Activated naive CD8-positive, alpha-beta T cell treated with anti-CD3 and anti-CD28 coated beads, Interleukin-2, amount 10 ng/mL, durations not matched to agents 7 days and 5 days (primary cell): ENCODE results near the gene KRTAP10-1. TPM values are rescaled to one million over a fixed set of nuclear protein-coding genes. Genes with fewer than 3 reads are reported as not detected.
"Not testable (repeated sequence)": the region's sequence is repeated elsewhere in the genome, so short reads cannot be mapped to it uniquely, and the experiment has no call there.

Experiments used
- ATAC-seq: fragments of 150-1000 bp; cut with Tn5 transposase; one replicate; pipeline ENCODE4 v1.10.0; 2021; ENCODE audit warnings: low read depth, moderate library complexity
- POLR2A ChIA-PET: fragments of 350-600 bp; sonication (Branson Sonifier 250); formaldehyde crosslinking; loops from one replicate; lab custom pipeline; 2021; ENCODE audit warnings: antibody characterized with exemption; lab: Charles Lee
- DNase-seq: peaks from one replicate; pipeline ENCODE4 v3.0.0; 2021
- H3K27ac Mint-ChIP-seq: one replicate; pipeline ENCODE4 v1.8.0; 2022; ENCODE audit warnings: mild to moderate bottlenecking, mixed read lengths
- H3K27me3 Mint-ChIP-seq: one replicate; pipeline ENCODE4 v1.8.0; 2022; ENCODE audit warnings: mild to moderate bottlenecking, moderate library complexity, mixed read lengths
- H3K36me3 Mint-ChIP-seq: one replicate; pipeline ENCODE4 v1.8.0; 2021; ENCODE audit warnings: mild to moderate bottlenecking, mixed read lengths
- H3K4me1 Mint-ChIP-seq: one replicate; pipeline ENCODE4 v1.8.0; 2021; ENCODE audit warnings: mixed read lengths
- H3K4me3 Mint-ChIP-seq: one replicate; pipeline ENCODE4 v1.8.0; 2022; ENCODE audit warnings: mild to moderate bottlenecking, moderate library complexity, mixed read lengths
- H3K9me3 Mint-ChIP-seq: one replicate; pipeline ENCODE4 v1.8.0; 2021; ENCODE audit warnings: mixed read lengths
- total RNA-seq, 2 experiments: library from RNA; stranded (reverse); gene quantifications; one replicate each; pipeline ENCODE4 v1.2.3, GENCODE V29; 2021

KRTAP10-1 gene
- not detected for total RNA-seq

DNA sequence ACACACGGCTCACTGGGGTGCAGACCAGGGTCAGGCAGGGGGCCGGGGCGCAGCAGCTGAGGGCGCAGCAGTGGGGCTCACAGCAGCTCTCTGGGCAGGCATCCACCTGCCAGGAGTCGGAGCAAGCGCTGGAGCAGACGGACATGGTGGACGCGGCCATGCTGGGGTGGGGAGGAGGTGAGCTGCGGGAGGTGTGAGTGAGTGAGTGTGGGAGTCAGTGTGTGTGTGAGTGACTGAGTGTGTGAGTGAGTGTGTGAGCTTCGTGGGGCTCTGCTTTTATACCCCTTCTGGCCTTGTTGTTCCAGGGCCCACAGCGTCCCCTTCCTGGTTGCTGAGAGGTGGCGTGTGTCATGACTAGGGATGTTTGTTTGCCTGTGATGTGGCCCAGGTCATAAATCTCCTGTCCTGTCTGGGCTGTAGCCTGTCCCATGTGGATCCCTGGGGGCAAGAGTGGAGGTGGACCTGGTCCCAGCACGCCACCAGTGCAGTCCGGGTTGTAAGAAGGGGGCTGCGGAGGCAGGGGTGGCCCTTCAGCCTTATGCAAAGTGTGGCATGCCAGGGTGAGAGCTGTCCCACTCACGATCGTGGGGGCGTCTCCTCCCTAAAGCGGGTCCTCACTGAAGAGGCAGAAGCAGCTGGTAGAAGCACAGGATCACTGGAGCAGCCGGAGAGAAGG, at the start of gene KRTAP10-1:
KRTAP10-1 (minus strand) TSS at position 205 of the 676 bp plus-strand sequence; CDS start at position 160, 45 bp downstream.
- ATAC-seq (no peak), DNase-seq (no peak)
- Mint-ChIP-seq H3K27ac (no peak within 1 kb of the TSS), H3K4me1 (no peaks in the 10 kb centered on the region), H3K27me3 (peaks cover 2% of the 10 kb centered on the region), H3K9me3 (peaks cover 5% of the 10 kb centered on the region), H3K4me3 (no peak within 1 kb of the TSS), H3K36me3 (no peaks in the 10 kb centered on the region)
- POLR2A ChIA-PET, result no interaction called here

DNA sequence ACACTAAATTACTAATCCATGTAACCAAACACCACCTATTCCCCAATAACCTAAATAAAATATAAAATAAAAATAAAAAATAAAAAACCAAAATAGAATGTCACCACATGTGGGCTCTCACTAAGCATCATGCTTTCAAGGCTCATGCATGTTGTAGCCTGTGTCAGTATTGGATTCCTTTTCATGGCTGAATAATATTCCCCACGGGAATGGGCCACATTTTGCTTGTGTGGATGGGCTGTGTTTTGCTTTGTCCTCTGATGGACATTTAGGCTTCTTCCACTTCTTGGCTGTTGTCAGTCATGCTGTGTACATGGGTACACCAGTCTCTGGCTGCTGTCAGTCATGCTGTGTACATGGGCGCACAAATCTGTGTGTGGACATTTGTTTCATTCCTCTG, 49.1 kb upstream of the KRTAP10-1 start:
- POLR2A ChIA-PET, result no interaction called here
- H3K36me3 Mint-ChIP-seq, result no peaks in the 10 kb centered on the region
- no peaks in the 10 kb centered on the region for H3K9me3 Mint-ChIP-seq
- peaks cover 1% of the 10 kb centered on the region for H3K4me1 Mint-ChIP-seq
- DNase-seq (no peak), ATAC-seq (no peak)
- H3K27ac Mint-ChIP-seq, result no peak overlapping the region
- peaks cover 21% of the 10 kb centered on the region for H3K27me3 Mint-ChIP-seq
- no peak overlapping the region for H3K4me3 Mint-ChIP-seq

GRCh38 chr21:44585892-44586291, 45.9 kb upstream of the KRTAP10-1 start:
- H3K27ac Mint-ChIP-seq, result no peak overlapping the region
- POLR2A ChIA-PET, result no interaction called here
- no peak overlapping the region for H3K4me3 Mint-ChIP-seq
- peaks cover 25% of the 10 kb centered on the region for H3K27me3 Mint-ChIP-seq
- H3K36me3 Mint-ChIP-seq, result peaks cover 2% of the 10 kb centered on the region
- no peak for ATAC-seq
- no peak for DNase-seq
- H3K9me3 Mint-ChIP-seq, result peaks cover 9% of the 10 kb centered on the region
- H3K4me1 Mint-ChIP-seq, result no peaks in the 10 kb centered on the region

DNA sequence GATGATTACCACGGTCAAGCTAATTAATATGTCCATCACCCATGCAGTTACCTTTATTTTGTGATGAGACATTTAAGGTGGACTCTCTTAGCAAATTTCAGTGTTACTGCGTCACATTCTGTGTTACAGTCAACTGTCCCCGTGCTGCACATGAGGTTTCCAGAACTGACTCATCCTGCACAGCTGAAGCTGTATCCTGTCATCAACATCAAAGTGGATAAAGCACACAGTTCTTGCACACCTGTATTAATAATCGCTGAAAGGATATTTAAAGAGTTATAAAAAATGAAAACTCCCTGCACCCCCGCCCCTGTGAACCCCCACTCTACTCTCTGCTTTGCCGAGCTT, 43.8 kb upstream of the KRTAP10-1 start:
- POLR2A ChIA-PET, result no interaction called here
- Mint-ChIP-seq H3K9me3 (peaks cover 15% of the 10 kb centered on the region), H3K27ac (no peak overlapping the region), H3K4me1 (no peaks in the 10 kb centered on the region), H3K27me3 (peaks cover 28% of the 10 kb centered on the region), H3K36me3 (peaks cover 2% of the 10 kb centered on the region), H3K4me3 (no peak overlapping the region)
- ATAC-seq, result peak; percentile 45
- DNase-seq, result no peak

GRCh38 chr21:44583089-44583799, 43.2 kb upstream of the KRTAP10-1 start:
- Mint-ChIP-seq H3K9me3 (peaks cover 16% of the 10 kb centered on the region), H3K4me1 (no peaks in the 10 kb centered on the region), H3K27ac (no peak overlapping the region), H3K36me3 (peaks cover 2% of the 10 kb centered on the region), H3K4me3 (no peak overlapping the region), H3K27me3 (peaks cover 28% of the 10 kb centered on the region)
- DNase-seq (no peak), ATAC-seq (no peak)
- POLR2A ChIA-PET, result no interaction called here

- no peak overlapping the region for H3K27ac Mint-ChIP-seq
- H3K9me3 Mint-ChIP-seq, result peaks cover 23% of the 10 kb centered on the region
- peaks cover 2% of the 10 kb centered on the region for H3K36me3 Mint-ChIP-seq
- H3K4me3 Mint-ChIP-seq, result no peak overlapping the region
- POLR2A ChIA-PET, result no interaction called here
- DNase-seq, result no peak
- no peaks in the 10 kb centered on the region for H3K4me1 Mint-ChIP-seq
- ATAC-seq, result no peak
- peaks cover 19% of the 10 kb centered on the region for H3K27me3 Mint-ChIP-seq
These were observed 42.1 kb upstream of the KRTAP10-1 start for GRCh38 chr21:44582055-44582454.

DNA sequence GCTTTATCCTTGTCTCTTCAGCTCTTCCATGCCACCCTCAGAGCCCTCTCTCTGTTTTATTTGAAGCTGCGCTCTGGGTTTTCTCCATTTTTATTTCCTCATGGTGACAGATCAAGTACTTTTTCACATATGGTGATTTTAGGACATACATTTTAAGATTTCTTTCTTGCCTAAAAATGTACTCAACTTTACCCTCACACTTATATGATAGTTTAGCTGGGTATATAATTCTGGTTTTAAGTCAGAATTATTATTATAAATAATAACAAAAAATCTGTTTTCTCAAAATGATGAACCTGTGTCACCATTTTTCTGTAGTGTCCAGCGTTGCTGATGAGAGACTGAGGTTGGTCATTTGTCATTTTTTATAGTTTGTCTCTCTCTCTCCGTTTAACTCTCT, 41.2 kb upstream of the KRTAP10-1 start:
- Mint-ChIP-seq H3K4me1 (no peaks in the 10 kb centered on the region), H3K27me3 (peaks cover 15% of the 10 kb centered on the region), H3K36me3 (peaks cover 2% of the 10 kb centered on the region), H3K9me3 (peaks cover 26% of the 10 kb centered on the region), H3K4me3 (no peak overlapping the region), H3K27ac (no peak overlapping the region)
- POLR2A ChIA-PET, result no interaction called here
- DNase-seq, result no peak
- ATAC-seq, result no peak

DNA sequence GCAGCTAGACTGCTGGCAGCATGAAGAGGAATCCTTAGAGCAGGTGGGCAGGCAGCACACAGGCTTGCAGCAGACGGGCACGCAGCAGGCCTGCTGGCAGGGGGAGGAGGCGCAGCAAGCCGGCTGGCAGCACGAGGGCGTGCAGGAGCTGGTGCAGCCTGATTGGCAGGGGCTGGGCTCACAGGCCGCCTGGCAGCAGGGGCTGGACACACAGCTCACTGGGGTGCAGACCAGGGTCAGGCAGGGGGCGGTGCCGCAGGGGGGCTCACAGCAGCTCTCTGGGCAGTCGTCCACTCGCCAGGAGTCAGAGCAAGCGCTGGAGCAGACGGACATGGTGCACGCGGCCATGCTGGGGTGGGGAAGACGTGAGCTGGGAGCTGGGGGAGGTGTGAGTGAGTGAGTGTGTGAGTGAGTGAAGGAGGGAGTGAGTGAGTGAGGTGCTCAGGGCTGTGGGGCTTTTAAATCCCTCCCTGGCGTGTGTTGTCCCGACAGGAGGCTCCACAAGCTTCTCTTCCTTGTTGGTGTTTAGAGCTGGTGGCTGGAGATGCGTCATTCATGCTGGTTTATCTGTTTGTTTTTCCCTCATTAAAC, 40.3 kb upstream of the KRTAP10-1 start, which contains the start of gene KRTAP10-5:
KRTAP10-5 (minus strand) TSS at position 374 of the 591 bp plus-strand sequence; CDS start at position 348, 26 bp downstream.
- H3K4me3 Mint-ChIP-seq, DNase-seq, H3K36me3 Mint-ChIP-seq, H3K4me1 Mint-ChIP-seq, ATAC-seq, H3K27ac Mint-ChIP-seq, POLR2A ChIA-PET: not testable (repeated sequence)
- Mint-ChIP-seq H3K9me3 (peaks cover 31% of the 10 kb centered on the region), H3K27me3 (peaks cover 11% of the 10 kb centered on the region)

GRCh38 chr21:44579833-44580144, 39.8 kb upstream of the KRTAP10-1 start:
- Mint-ChIP-seq H3K27ac (no peak overlapping the region), H3K4me1 (no peaks in the 10 kb centered on the region), H3K27me3 (peaks cover 7% of the 10 kb centered on the region), H3K4me3 (no peak overlapping the region), H3K36me3 (peaks cover 2% of the 10 kb centered on the region), H3K9me3 (peaks cover 31% of the 10 kb centered on the region)
- no peak for DNase-seq
- no peak for ATAC-seq
- POLR2A ChIA-PET, result no interaction called here

- peaks cover 7% of the 10 kb centered on the region for H3K27me3 Mint-ChIP-seq
- POLR2A ChIA-PET, result no interaction called here
- H3K36me3 Mint-ChIP-seq, result peaks cover 2% of the 10 kb centered on the region
- no peaks in the 10 kb centered on the region for H3K4me1 Mint-ChIP-seq
- no peak for DNase-seq
- H3K27ac Mint-ChIP-seq, result no peak overlapping the region
- peaks cover 31% of the 10 kb centered on the region for H3K9me3 Mint-ChIP-seq
- no peak for ATAC-seq
- no peak overlapping the region for H3K4me3 Mint-ChIP-seq
These were observed 39.2 kb upstream of the KRTAP10-1 start for GRCh38 chr21:44579056-44579832.

DNA sequence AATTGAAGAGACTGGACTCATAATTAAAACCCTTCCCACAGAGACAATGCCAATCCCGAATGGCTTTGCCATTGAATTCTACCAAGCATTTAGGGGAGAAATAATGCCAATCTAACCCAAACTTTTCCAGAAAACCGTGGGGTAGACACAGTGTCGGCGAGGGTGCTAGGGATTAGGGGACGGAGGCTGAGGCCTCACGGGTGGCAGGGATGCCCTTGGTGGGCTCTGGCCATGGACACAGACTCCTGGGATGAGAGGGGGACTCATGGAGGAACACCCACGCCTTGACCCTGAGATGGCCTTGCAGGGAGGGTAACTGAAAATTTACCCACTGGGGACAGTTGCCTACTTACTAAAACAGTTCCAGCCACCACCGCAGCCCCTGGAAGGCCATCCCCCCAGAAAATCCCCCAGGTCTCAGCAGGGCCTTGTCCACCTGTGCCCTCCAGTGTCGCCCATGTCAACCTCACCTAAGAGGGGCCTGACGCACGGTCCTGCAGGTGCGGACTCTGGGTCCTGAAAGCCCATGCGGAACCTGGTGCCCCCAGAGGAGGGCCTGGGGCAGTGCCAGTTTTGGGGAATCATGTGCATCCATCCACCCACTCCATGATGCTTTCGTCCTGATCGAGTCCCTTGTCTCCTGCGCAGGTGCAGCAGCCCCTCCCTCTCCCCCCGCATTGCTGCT, 38.5 kb upstream of the KRTAP10-1 start:
- Mint-ChIP-seq H3K36me3 (peaks cover 2% of the 10 kb centered on the region), H3K4me3 (no peak overlapping the region), H3K27ac (no peak overlapping the region), H3K27me3 (peaks cover 7% of the 10 kb centered on the region), H3K4me1 (no peaks in the 10 kb centered on the region), H3K9me3 (peaks cover 31% of the 10 kb centered on the region)
- DNase-seq, result no peak
- POLR2A ChIA-PET, result no interaction called here
- ATAC-seq, result no peak

GRCh38 chr21:44576025-44576420, 36.0 kb upstream of the KRTAP10-1 start:
- POLR2A ChIA-PET, result no interaction called here
- H3K9me3 Mint-ChIP-seq, result peaks cover 23% of the 10 kb centered on the region
- no peak overlapping the region for H3K4me3 Mint-ChIP-seq
- peaks cover 3% of the 10 kb centered on the region for H3K27me3 Mint-ChIP-seq
- DNase-seq (no peak), ATAC-seq (no peak)
- H3K27ac Mint-ChIP-seq, result no peak overlapping the region
- H3K4me1 Mint-ChIP-seq, result no peaks in the 10 kb centered on the region
- H3K36me3 Mint-ChIP-seq, result peaks cover under 1% of the 10 kb centered on the region
